HEK293 (cell line): ENCODE measurements around the gene LNP1.

ENCODE experiments used
- SALL2 ChIP-seq: fragments of 450-650 bp; formaldehyde crosslinking; IDR thresholded peaks from 2 replicates; pipeline ENCODE4 v1.5.0; 2017; ENCODE audit warnings: missing biosample characterization, mild to moderate bottlenecking, missing genetic modification characterization, borderline replicate concordance
- SP2 ChIP-seq: fragments of 450-650 bp; formaldehyde crosslinking; IDR thresholded peaks from 2 replicates; pipeline ENCODE4 v1.5.1; 2016; ENCODE audit warnings: missing biosample characterization, missing genetic modification characterization
- ZBTB1 ChIP-seq: fragments of 450-650 bp; formaldehyde crosslinking; IDR thresholded peaks from 2 replicates; pipeline ENCODE4 v1.5.1; 2016; ENCODE audit warnings: missing biosample characterization, missing genetic modification characterization
- ZBTB8A ChIP-seq: fragments of 450-650 bp; formaldehyde crosslinking; IDR thresholded peaks from 2 replicates; pipeline ENCODE4 v1.5.1; 2016; ENCODE audit warnings: missing biosample characterization, missing genetic modification characterization
- ZFP41 ChIP-seq: fragments of 450-650 bp; formaldehyde crosslinking; IDR thresholded peaks from 2 replicates; pipeline ENCODE4 v1.5.1; 2016; ENCODE audit warnings: missing biosample characterization, missing genetic modification characterization, borderline replicate concordance
- ZNF114 ChIP-seq: fragments of 450-650 bp; formaldehyde crosslinking; IDR thresholded peaks from 2 replicates; pipeline ENCODE4 v1.5.0; 2017; ENCODE audit warnings: missing biosample characterization, missing genetic modification characterization
- ZNF223 ChIP-seq: fragments of 450-650 bp; formaldehyde crosslinking; IDR thresholded peaks from 2 replicates; pipeline ENCODE4 v1.5.1; 2016; ENCODE audit warnings: missing biosample characterization, missing genetic modification characterization
- ZNF266 ChIP-seq: fragments of 450-650 bp; formaldehyde crosslinking; IDR thresholded peaks from 2 replicates; pipeline ENCODE4 v1.5.1; 2016; ENCODE audit warnings: missing biosample characterization, missing genetic modification characterization, low read depth
- ZNF274 ChIP-seq, 2 experiments: fragments of 200-500 bp in 1 of 2; fragments of 450-650 bp in 1 of 2; sonication (Bioruptor generic) in 1 of 2; formaldehyde crosslinking in 1 of 2; IDR thresholded peaks; 2 replicates each; pipeline versions ENCODE4 v1.5.1 to v1.6.1; 2014 to 2016; ENCODE audit warnings: borderline replicate concordance in 1 of 2, inconsistent platforms in 1 of 2, low read length in 1 of 2, missing biosample characterization in 1 of 2, missing genetic modification characterization in 1 of 2
- ZNF514 ChIP-seq: fragments of 450-650 bp; formaldehyde crosslinking; IDR thresholded peaks from 2 replicates; pipeline ENCODE4 v1.5.1; 2016; ENCODE audit warnings: missing biosample characterization, missing genetic modification characterization
- ZNF560 ChIP-seq: fragments of 450-650 bp; formaldehyde crosslinking; IDR thresholded peaks from 2 replicates; pipeline ENCODE4 v1.5.1; 2017; ENCODE audit warnings: missing biosample characterization, missing genetic modification characterization, borderline replicate concordance
- ZXDB ChIP-seq: fragments of 450-650 bp; formaldehyde crosslinking; IDR thresholded peaks from 2 replicates; pipeline ENCODE4 v1.5.1; 2016; ENCODE audit warnings: missing biosample characterization, missing genetic modification characterization
- TF ChIP-seq, protein P1 (sequence below): fragments of 450-650 bp; formaldehyde crosslinking; IDR thresholded peaks from 2 replicates; pipeline ENCODE4 v1.5.1; 2016; ENCODE audit warnings: missing biosample characterization, missing genetic modification characterization
- TF ChIP-seq, protein P2 (sequence below): fragments of 450-650 bp; formaldehyde crosslinking; IDR thresholded peaks from 2 replicates; pipeline ENCODE4 v1.5.1; 2017; ENCODE audit warnings: missing biosample characterization, missing genetic modification characterization
- TF ChIP-seq, protein P3 (sequence below): fragments of 450-650 bp; formaldehyde crosslinking; IDR thresholded peaks from 2 replicates; pipeline ENCODE4 v1.5.1; 2016; ENCODE audit warnings: missing biosample characterization, missing genetic modification characterization
- TF ChIP-seq, protein P4 (sequence below): fragments of 450-650 bp; formaldehyde crosslinking; conservative IDR thresholded peaks from 2 replicates; pipeline ENCODE4 v1.5.1; 2016; ENCODE audit warnings: low read depth, missing biosample characterization, missing genetic modification characterization
- TF ChIP-seq, protein P5 (sequence below): fragments of 450-650 bp; formaldehyde crosslinking; IDR thresholded peaks from 2 replicates; pipeline ENCODE4 v1.5.1; 2016; ENCODE audit warnings: missing biosample characterization, missing genetic modification characterization, low read depth
- TF ChIP-seq, protein P6 (sequence below): fragments of 450-650 bp; formaldehyde crosslinking; IDR thresholded peaks from 2 replicates; pipeline ENCODE4 v1.5.1; 2016; ENCODE audit warnings: missing biosample characterization, missing genetic modification characterization
- TF ChIP-seq, protein P7 (sequence below): fragments of 450-650 bp; formaldehyde crosslinking; IDR thresholded peaks from 2 replicates; pipeline ENCODE4 v1.5.1; 2017; ENCODE audit warnings: missing biosample characterization, mild to moderate bottlenecking, missing genetic modification characterization, moderate library complexity
- TF ChIP-seq, protein P8 (sequence below): fragments of 450-650 bp; formaldehyde crosslinking; IDR thresholded peaks from 2 replicates; pipeline ENCODE4 v1.5.1; 2016; ENCODE audit warnings: missing biosample characterization, missing genetic modification characterization

LNP1 gene

DNA sequence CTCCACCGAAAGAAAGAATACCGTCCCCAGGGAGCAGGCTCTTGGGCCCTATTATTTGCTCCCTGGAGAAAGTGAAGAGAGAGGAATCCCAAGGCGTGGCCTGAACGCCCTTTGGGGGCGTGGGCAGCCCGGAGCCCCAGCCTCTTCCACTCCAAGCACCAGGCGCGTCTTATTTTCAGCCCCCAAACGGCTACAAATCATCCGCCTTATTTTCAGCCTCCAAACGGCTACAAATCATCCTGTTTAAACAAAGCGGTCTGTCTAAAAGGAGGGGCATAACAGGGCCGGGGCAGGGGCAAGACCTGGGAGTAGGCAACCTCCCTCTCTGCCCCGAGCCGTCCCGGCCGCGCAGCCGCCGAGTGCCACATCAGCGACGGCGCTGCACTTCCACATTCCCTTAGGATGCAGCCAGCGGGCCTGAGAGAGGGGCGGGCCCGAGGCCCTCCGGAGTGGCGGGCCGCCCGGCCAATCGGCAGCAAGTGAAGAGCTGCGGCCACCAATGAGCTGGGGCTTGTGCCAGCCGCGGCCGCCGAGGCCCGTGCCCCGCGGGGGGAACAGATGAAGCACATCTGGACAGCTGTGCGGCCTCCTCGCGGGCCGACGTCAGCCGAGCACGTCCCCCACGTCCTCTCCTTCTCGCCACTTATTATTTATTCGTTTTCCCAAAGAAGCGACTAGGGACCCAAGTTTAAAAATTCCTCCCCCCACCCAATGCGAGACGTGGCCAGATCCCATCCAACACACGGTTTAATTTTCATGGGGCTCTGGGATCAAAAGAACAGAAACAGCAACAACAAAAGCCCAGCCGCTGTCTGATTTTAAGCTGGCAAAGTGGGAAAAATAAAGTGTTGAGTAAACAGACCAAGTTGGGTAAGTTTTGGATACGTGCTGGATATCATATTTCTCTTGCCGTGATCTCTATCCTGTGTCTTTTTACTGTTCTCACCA lies 91.0 kb downstream of the LNP1 start, which contains the start of gene TMEM45A (continued):
- TF ChIP-seq, protein P1, sequence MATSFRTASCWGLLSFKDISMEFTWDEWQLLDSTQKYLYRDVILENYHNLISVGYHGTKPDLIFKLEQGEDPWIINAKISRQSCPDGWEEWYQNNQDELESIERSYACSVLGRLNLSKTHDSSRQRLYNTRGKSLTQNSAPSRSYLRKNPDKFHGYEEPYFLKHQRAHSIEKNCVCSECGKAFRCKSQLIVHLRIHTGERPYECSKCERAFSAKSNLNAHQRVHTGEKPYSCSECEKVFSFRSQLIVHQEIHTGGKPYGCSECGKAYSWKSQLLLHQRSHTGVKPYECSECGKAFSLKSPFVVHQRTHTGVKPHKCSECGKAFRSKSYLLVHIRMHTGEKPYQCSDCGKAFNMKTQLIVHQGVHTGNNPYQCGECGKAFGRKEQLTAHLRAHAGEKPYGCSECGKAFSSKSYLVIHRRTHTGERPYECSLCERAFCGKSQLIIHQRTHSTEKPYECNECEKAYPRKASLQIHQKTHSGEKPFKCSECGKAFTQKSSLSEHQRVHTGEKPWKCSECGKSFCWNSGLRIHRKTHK = no peak
- TF ChIP-seq ZNF274 (IDR thresholded peaks at IDR 0.05; ENCODE audit: low read length) (no peak), ZNF274 (tag by site-specific recombination; IDR thresholded peaks at IDR 0.05; ENCODE audit: borderline replicate concordance) (no peak), ZNF223 (no peak), SALL2 (tag by site-specific recombination) (no peak), ZNF560 (tag by site-specific recombination) (no peak), ZNF266 (no peak), ZFP41 (tag by site-specific recombination) (no peak), SP2 (tag by site-specific recombination) (peak; percentile 91), ZNF114 (tag by site-specific recombination) (no peak), ZXDB (peak; percentile 65), ZBTB1 (tag by site-specific recombination) (no peak), ZBTB8A (tag by site-specific recombination) (peak; percentile 90), ZNF514 (tag by site-specific recombination) (no peak)
- TF ChIP-seq, protein P2, sequence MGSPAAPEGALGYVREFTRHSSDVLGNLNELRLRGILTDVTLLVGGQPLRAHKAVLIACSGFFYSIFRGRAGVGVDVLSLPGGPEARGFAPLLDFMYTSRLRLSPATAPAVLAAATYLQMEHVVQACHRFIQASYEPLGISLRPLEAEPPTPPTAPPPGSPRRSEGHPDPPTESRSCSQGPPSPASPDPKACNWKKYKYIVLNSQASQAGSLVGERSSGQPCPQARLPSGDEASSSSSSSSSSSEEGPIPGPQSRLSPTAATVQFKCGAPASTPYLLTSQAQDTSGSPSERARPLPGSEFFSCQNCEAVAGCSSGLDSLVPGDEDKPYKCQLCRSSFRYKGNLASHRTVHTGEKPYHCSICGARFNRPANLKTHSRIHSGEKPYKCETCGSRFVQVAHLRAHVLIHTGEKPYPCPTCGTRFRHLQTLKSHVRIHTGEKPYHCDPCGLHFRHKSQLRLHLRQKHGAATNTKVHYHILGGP = no peak
- TF ChIP-seq, protein P3, sequence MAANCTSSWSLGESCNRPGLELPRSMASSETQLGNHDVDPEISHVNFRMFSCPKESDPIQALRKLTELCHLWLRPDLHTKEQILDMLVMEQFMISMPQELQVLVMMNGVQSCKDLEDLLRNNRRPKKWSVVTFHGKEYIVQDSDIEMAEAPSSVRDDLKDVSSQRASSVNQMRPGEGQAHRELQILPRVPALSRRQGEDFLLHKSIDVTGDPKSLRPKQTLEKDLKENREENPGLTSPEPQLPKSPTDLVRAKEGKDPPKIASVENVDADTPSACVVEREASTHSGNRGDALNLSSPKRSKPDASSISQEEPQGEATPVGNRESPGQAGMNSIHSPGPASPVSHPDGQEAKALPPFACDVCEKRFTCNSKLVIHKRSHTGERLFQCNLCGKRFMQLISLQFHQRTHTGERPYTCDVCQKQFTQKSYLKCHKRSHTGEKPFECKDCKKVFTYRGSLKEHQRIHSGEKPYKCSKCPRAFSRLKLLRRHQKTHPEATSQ (tag by site-specific recombination) = no peak
- TF ChIP-seq, protein P4, sequence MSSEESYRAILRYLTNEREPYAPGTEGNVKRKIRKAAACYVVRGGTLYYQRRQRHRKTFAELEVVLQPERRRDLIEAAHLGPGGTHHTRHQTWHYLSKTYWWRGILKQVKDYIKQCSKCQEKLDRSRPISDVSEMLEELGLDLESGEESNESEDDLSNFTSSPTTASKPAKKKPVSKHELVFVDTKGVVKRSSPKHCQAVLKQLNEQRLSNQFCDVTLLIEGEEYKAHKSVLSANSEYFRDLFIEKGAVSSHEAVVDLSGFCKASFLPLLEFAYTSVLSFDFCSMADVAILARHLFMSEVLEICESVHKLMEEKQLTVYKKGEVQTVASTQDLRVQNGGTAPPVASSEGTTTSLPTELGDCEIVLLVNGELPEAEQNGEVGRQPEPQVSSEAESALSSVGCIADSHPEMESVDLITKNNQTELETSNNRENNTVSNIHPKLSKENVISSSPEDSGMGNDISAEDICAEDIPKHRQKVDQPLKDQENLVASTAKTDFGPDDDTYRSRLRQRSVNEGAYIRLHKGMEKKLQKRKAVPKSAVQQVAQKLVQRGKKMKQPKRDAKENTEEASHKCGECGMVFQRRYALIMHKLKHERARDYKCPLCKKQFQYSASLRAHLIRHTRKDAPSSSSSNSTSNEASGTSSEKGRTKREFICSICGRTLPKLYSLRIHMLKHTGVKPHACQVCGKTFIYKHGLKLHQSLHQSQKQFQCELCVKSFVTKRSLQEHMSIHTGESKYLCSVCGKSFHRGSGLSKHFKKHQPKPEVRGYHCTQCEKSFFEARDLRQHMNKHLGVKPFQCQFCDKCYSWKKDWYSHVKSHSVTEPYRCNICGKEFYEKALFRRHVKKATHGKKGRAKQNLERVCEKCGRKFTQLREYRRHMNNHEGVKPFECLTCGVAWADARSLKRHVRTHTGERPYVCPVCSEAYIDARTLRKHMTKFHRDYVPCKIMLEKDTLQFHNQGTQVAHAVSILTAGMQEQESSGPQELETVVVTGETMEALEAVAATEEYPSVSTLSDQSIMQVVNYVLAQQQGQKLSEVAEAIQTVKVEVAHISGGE (tag by site-specific recombination) = no peak
- TF ChIP-seq, protein P5, sequence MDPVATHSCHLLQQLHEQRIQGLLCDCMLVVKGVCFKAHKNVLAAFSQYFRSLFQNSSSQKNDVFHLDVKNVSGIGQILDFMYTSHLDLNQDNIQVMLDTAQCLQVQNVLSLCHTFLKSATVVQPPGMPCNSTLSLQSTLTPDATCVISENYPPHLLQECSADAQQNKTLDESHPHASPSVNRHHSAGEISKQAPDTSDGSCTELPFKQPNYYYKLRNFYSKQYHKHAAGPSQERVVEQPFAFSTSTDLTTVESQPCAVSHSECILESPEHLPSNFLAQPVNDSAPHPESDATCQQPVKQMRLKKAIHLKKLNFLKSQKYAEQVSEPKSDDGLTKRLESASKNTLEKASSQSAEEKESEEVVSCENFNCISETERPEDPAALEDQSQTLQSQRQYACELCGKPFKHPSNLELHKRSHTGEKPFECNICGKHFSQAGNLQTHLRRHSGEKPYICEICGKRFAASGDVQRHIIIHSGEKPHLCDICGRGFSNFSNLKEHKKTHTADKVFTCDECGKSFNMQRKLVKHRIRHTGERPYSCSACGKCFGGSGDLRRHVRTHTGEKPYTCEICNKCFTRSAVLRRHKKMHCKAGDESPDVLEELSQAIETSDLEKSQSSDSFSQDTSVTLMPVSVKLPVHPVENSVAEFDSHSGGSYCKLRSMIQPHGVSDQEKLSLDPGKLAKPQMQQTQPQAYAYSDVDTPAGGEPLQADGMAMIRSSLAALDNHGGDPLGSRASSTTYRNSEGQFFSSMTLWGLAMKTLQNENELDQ (tag by site-specific recombination) = no peak
- TF ChIP-seq, protein P6, sequence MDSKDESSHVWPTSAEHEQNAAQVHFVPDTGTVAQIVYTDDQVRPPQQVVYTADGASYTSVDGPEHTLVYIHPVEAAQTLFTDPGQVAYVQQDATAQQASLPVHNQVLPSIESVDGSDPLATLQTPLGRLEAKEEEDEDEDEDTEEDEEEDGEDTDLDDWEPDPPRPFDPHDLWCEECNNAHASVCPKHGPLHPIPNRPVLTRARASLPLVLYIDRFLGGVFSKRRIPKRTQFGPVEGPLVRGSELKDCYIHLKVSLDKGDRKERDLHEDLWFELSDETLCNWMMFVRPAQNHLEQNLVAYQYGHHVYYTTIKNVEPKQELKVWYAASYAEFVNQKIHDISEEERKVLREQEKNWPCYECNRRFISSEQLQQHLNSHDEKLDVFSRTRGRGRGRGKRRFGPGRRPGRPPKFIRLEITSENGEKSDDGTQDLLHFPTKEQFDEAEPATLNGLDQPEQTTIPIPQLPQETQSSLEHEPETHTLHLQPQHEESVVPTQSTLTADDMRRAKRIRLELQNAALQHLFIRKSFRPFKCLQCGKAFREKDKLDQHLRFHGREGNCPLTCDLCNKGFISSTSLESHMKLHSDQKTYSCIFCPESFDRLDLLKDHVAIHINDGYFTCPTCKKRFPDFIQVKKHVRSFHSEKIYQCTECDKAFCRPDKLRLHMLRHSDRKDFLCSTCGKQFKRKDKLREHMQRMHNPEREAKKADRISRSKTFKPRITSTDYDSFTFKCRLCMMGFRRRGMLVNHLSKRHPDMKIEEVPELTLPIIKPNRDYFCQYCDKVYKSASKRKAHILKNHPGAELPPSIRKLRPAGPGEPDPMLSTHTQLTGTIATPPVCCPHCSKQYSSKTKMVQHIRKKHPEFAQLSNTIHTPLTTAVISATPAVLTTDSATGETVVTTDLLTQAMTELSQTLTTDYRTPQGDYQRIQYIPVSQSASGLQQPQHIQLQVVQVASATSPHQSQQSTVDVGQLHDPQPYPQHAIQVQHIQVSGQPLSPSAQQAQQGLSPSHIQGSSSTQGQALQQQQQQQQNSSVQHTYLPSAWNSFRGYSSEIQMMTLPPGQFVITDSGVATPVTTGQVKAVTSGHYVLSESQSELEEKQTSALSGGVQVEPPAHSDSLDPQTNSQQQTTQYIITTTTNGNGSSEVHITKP (tag by site-specific recombination) = peak; percentile 88
- TF ChIP-seq, protein P7, sequence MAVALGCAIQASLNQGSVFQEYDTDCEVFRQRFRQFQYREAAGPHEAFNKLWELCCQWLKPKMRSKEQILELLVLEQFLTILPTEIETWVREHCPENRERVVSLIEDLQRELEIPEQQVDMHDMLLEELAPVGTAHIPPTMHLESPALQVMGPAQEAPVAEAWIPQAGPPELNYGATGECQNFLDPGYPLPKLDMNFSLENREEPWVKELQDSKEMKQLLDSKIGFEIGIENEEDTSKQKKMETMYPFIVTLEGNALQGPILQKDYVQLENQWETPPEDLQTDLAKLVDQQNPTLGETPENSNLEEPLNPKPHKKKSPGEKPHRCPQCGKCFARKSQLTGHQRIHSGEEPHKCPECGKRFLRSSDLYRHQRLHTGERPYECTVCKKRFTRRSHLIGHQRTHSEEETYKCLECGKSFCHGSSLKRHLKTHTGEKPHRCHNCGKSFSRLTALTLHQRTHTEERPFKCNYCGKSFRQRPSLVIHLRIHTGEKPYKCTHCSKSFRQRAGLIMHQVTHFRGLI (tag by site-specific recombination) = no peak
- TF ChIP-seq, protein P8, sequence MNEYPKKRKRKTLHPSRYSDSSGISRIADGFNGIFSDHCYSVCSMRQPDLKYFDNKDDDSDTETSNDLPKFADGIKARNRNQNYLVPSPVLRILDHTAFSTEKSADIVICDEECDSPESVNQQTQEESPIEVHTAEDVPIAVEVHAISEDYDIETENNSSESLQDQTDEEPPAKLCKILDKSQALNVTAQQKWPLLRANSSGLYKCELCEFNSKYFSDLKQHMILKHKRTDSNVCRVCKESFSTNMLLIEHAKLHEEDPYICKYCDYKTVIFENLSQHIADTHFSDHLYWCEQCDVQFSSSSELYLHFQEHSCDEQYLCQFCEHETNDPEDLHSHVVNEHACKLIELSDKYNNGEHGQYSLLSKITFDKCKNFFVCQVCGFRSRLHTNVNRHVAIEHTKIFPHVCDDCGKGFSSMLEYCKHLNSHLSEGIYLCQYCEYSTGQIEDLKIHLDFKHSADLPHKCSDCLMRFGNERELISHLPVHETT (tag by site-specific recombination) = no peak
